Endothelial cell (in vitro differentiated cells): ENCODE results near the gene MORC3. TPM values are rescaled to one million over a fixed set of nuclear protein-coding genes. Genes with fewer than 3 reads are reported as not detected.

Experiments
- DNase-seq: peaks from one replicate; pipeline ENCODE4 v3.0.0; 2021; ENCODE audit warnings: low spot score
- H3K27ac Mint-ChIP-seq: one replicate; pipeline ENCODE4 v1.8.0; 2021; ENCODE audit warnings: mixed read lengths, inconsistent platforms; ENCODE audit not compliant: unreplicated experiment
- H3K27me3 Mint-ChIP-seq: one replicate; pipeline ENCODE4 v1.8.0; 2021; ENCODE audit warnings: mild to moderate bottlenecking, moderate library complexity, mixed read lengths, inconsistent platforms; ENCODE audit not compliant: unreplicated experiment
- H3K36me3 Mint-ChIP-seq: one replicate; pipeline ENCODE4 v1.8.0; 2021; ENCODE audit warnings: mild to moderate bottlenecking, low read depth, mixed read lengths, inconsistent platforms; ENCODE audit not compliant: unreplicated experiment
- H3K4me1 Mint-ChIP-seq: one replicate; pipeline ENCODE4 v1.8.0; 2021; ENCODE audit warnings: mild to moderate bottlenecking, mixed read lengths, inconsistent platforms; ENCODE audit not compliant: unreplicated experiment
- H3K4me3 Mint-ChIP-seq: one replicate; pipeline ENCODE4 v1.8.0; 2021; ENCODE audit warnings: mild to moderate bottlenecking, mixed read lengths, inconsistent platforms; ENCODE audit not compliant: unreplicated experiment
- H3K9me3 Mint-ChIP-seq: one replicate; pipeline ENCODE4 v1.8.0; 2021; ENCODE audit warnings: mixed read lengths, inconsistent platforms; ENCODE audit not compliant: unreplicated experiment
- total RNA-seq: library from RNA; stranded (reverse); fragmentation: NEBNext Ultra II Directional; extraction: Animal tissue kit (Norgen Biotek cat#: 25700); gene quantifications from one replicate; pipeline ENCODE4 v1.2.1, GENCODE V29; 2021; ENCODE audit not compliant: unreplicated experiment
- TF ChIP-seq, protein P1 (sequence below): fragments of 200-600 bp; sonication (generic); IDR thresholded peaks from one replicate; pipeline ENCODE4 v1.5.0; 2021; ENCODE audit warnings: antibody characterized with exemption; ENCODE audit not compliant: unreplicated experiment

The MORC3 gene
- total RNA-seq, 1 donor from 2014 or later, result 43.0 TPM

DNA sequence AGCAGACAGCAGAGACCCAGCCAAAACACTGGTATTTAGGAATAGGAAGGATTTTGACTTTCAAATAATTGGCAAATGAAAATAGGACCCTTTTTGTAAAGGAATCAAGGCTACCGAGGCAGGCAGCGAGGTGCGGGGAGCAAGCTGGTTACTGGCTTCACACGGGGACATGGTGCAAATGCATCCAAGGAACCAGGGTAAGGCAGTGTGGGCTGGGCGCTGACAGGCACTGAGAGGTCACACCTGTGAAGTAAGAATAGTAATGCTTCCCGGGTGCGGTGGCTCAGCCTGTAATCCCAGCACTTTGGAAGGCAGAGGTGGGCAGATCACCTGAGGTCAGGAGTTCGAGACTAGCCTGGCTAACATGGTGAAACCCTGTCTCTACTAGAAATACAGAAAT lies 80.7 kb downstream of the MORC3 start:
- no peak overlapping the region for H3K4me3 Mint-ChIP-seq

DNA sequence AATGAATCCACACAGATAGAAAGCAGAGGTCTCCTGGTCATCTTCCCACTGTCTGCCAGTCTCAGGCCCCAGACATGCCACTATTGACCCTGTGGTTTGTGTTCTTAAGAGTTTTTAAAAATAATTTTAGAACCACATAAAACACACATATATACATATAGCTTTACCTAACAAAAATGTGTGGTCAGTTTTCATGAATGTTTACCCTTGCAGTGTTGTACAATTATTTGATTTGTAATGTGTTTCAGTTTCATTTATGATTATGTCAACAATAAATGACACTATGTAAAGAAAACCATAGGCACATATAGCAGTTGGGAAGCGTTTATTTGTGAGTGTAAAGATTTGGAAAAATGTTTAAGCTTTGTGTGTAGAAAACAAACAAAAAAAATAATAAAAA lies 82.3 kb downstream of the MORC3 start:
- no peak overlapping the region for H3K27ac Mint-ChIP-seq
- no peak overlapping the region for H3K4me3 Mint-ChIP-seq
- DNase-seq, result no peak
- no peaks in the 10 kb centered on the region for H3K9me3 Mint-ChIP-seq
- TF ChIP-seq, protein P1, sequence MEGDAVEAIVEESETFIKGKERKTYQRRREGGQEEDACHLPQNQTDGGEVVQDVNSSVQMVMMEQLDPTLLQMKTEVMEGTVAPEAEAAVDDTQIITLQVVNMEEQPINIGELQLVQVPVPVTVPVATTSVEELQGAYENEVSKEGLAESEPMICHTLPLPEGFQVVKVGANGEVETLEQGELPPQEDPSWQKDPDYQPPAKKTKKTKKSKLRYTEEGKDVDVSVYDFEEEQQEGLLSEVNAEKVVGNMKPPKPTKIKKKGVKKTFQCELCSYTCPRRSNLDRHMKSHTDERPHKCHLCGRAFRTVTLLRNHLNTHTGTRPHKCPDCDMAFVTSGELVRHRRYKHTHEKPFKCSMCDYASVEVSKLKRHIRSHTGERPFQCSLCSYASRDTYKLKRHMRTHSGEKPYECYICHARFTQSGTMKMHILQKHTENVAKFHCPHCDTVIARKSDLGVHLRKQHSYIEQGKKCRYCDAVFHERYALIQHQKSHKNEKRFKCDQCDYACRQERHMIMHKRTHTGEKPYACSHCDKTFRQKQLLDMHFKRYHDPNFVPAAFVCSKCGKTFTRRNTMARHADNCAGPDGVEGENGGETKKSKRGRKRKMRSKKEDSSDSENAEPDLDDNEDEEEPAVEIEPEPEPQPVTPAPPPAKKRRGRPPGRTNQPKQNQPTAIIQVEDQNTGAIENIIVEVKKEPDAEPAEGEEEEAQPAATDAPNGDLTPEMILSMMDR, result no peak
- H3K36me3 Mint-ChIP-seq, result peaks cover 6% of the 10 kb centered on the region
- H3K27me3 Mint-ChIP-seq, result no peaks in the 10 kb centered on the region
- H3K4me1 Mint-ChIP-seq, result no peaks in the 10 kb centered on the region

More for the DNA sequence above, 80.7 kb downstream of the MORC3 start:
- DNase-seq, result no peak
- no peak overlapping the region for H3K27ac Mint-ChIP-seq
- no peaks in the 10 kb centered on the region for H3K4me1 Mint-ChIP-seq
- TF ChIP-seq, protein P1, result no peak
- peaks cover 6% of the 10 kb centered on the region for H3K36me3 Mint-ChIP-seq
- no peaks in the 10 kb centered on the region for H3K27me3 Mint-ChIP-seq
- no peaks in the 10 kb centered on the region for H3K9me3 Mint-ChIP-seq

DNA sequence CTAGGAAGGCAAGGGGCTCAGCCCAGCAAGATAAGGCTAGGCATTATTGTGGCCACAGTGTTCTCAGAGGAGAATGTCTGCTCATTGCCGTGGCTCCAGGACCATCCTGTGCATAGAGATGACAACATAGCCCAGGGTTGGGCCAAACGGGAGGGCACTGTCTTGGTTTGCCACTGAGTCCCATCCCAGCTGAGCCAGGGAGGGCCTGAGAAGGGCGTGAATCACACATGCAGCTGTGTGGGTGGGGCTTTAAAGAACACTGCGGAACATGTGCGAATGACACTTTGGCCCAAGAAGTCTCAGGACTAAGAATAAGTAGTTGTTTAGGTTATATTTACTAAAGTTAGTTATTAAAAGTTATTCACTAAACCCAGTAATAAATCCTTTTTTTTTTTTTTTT lies 83.7 kb downstream of the MORC3 start:
- H3K27me3 Mint-ChIP-seq, result no peaks in the 10 kb centered on the region
- no peak for DNase-seq
- H3K36me3 Mint-ChIP-seq, result peaks cover 6% of the 10 kb centered on the region
- TF ChIP-seq, protein P1, result no peak
- no peaks in the 10 kb centered on the region for H3K4me1 Mint-ChIP-seq
- no peaks in the 10 kb centered on the region for H3K9me3 Mint-ChIP-seq
- no peak overlapping the region for H3K27ac Mint-ChIP-seq
- no peak overlapping the region for H3K4me3 Mint-ChIP-seq

DNA sequence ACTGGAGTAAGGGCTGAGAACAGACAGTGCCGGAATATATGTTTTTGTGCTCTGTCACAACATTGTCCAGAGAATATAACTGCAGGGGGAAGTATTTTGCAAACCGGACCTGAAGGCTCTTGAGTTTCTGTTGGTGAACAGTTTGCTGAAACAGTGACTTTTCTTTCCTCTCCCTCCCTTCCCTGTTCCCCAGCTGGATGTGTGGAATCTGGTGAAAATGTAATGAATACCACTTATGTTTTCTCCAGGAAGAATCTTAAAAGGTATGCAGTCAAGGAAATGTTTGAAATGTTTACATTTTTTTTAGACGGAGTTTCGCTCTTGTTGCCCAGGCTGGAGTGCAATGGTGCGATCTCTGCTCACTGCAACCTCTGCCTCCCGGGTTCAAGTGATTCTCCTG lies 88.6 kb downstream of the MORC3 start:
- Mint-ChIP-seq H3K27ac (no peak overlapping the region), H3K36me3 (peaks cover 9% of the 10 kb centered on the region), H3K9me3 (no peaks in the 10 kb centered on the region), H3K27me3 (no peaks in the 10 kb centered on the region), H3K4me3 (no peak overlapping the region), H3K4me1 (peaks cover 3% of the 10 kb centered on the region)
- no peak for DNase-seq
- TF ChIP-seq, protein P1, result no peak

DNA sequence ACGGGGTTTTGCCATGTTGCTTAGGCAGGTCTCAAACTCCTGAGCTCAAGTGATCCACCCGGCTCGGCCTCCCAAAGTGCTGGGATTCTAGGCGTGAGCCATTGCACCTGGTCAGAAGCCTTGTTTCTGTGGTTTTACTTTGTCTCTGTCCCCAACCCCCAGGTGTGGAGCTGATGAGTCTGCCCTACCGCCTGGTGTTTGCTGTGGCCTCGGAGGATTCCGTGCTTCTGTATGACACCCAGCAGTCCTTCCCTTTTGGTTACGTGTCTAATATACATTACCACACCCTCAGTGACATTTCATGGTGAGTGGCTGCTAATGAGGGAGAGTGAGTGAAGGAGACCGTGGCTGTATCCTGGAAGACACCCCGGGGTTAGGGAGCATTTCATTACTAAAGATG lies 91.3 kb downstream of the MORC3 start:
- Mint-ChIP-seq H3K4me3 (no peak overlapping the region), H3K27me3 (no peaks in the 10 kb centered on the region), H3K4me1 (peaks cover 11% of the 10 kb centered on the region), H3K27ac (no peak overlapping the region), H3K9me3 (no peaks in the 10 kb centered on the region), H3K36me3 (peaks cover 7% of the 10 kb centered on the region)
- DNase-seq, result no peak
- TF ChIP-seq, protein P1, result no peak
